ENCODE measurements around the gene E2F8. TPM values are rescaled to one million over a fixed set of nuclear protein-coding genes. Genes with fewer than 3 reads are reported as not detected.

The E2F8 gene
- total and polyA plus RNA-seq, 9 of the 15 experiments (the other 6 are each of a cell fraction or from before 2014, with no cell fraction given): 6.9 to 23.6 (median 12.1) TPM

GRCh38 chr11:19242179-19242932, 1.6 kb upstream of the E2F8 start:
- FAIRE-seq: no peak
- TF ChIP-seq ESRRB (CRISPR knock-in tag; IDR thresholded peaks at IDR 0.05; ENCODE audit: borderline replicate concordance) (no peak), POLR2G (IDR thresholded peaks at IDR 0.05; ENCODE audit: low read depth, low read length) (0 out of 2 replicates have a peak, but pooled peaks have one; percentile 25), RNF2 (IDR thresholded peaks at IDR 0.05) (no peak), SIN3B (IDR thresholded peaks at IDR 0.05; ENCODE audit: low read depth) (no peak), ETV1 (tag; conservative IDR thresholded peaks at IDR 0.05; ENCODE audit: low read depth) (no peak), PHF8 (IDR thresholded peaks at IDR 0.05; ENCODE audit: borderline replicate concordance, low read length) (no peak), CHAMP1 (IDR thresholded peaks at IDR 0.05) (no peak), USF2 (CRISPR knock-in tag; IDR thresholded peaks at IDR 0.05) (no peak), RBFOX2 (IDR thresholded peaks at IDR 0.05; ENCODE audit: low read depth, low read length) (peak; percentile 3; the same call in 1 of the 2 replicates)
- no peak for ATAC-seq
- DNase-seq (ENCODE audit: extremely low read depth in 1 of 4, low spot score in 3 of 4): no peak
- Histone ChIP-seq H3K4me2 (ENCODE audit: insufficient read depth, low read length) (peak overlapping the region; percentile 73), H3K4me1 (replicated peaks in 1 of 2; ENCODE audit: control insufficient read depth in 2 of 2, insufficient read depth in 2 of 2, low read length in 2 of 2) (peaks cover 8 to 14% of the 10 kb centered on the region in 2 experiments; a peak in 3 of 5 replicates), H3K27ac (ENCODE audit: extremely low read depth, low read depth, low read length) (no peak overlapping the region; the same call in 1 of the 3 replicates), H3K9me1 (ENCODE audit: control insufficient read depth, insufficient read depth, low read length) (no peaks in the 10 kb centered on the region), H3K27me3 (ENCODE audit: control insufficient read depth in 2 of 2, insufficient read depth in 2 of 2, low read length in 2 of 2) (peaks cover 0 to 7% of the 10 kb centered on the region in 2 experiments; a peak in 2 of 5 replicates), H2AFZ (ENCODE audit: low read depth, low read length) (peak overlapping the region; percentile 82), H4K20me1 (replicated peaks; ENCODE audit: control insufficient read depth, insufficient read depth, low read length) (no peaks in the 10 kb centered on the region), H3K9ac (ENCODE audit: insufficient read depth in 1 of 2, low read depth in 2 of 2, low read length in 2 of 2) (peak overlapping the region; percentile 95 to 97), H3K36me3 (ENCODE audit: control insufficient read depth, insufficient read depth, low read length) (peaks cover 20% of the 10 kb centered on the region), H3K79me2 (ENCODE audit: control insufficient read depth, insufficient read depth, low read length) (peaks cover 31% of the 10 kb centered on the region), H3K4me3 (peak overlapping the region; percentile 73), H3K9me3 (replicated peaks; ENCODE audit: control insufficient read depth, insufficient read depth, low read depth, low read length) (no peaks in the 10 kb centered on the region)
- ChIA-PET CTCF (ENCODE audit: low intra/inter-chr PET ratio) (no interaction called here), POLR2A (interaction anchor here (0.6 kb wide), 1 partner anchor 282 kb away, joined by 3 read pairs; no protein-coding TSS in a partner anchor)
- WGBS (ENCODE audit: insufficient coverage, low coverage, missing lambda C conversion rate): 92% methylated on average over 29 of the region's 55 CpGs
- in situ Hi-C loops (cut with MboI) (no loop called here), intact Hi-C loops (cut with micrococcal nuclease) (no loop called here)
- no TSS peak for BruUV-seq (replicated peaks)

Measured in K562 (cell line).